ENCODE data around the gene RAB4A.
A peak's percentile ranks its signal among the peaks of the same experiment; 100 is the strongest.

RAB4A gene, protein sequence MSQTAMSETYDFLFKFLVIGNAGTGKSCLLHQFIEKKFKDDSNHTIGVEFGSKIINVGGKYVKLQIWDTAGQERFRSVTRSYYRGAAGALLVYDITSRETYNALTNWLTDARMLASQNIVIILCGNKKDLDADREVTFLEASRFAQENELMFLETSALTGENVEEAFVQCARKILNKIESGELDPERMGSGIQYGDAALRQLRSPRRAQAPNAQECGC

DNA sequence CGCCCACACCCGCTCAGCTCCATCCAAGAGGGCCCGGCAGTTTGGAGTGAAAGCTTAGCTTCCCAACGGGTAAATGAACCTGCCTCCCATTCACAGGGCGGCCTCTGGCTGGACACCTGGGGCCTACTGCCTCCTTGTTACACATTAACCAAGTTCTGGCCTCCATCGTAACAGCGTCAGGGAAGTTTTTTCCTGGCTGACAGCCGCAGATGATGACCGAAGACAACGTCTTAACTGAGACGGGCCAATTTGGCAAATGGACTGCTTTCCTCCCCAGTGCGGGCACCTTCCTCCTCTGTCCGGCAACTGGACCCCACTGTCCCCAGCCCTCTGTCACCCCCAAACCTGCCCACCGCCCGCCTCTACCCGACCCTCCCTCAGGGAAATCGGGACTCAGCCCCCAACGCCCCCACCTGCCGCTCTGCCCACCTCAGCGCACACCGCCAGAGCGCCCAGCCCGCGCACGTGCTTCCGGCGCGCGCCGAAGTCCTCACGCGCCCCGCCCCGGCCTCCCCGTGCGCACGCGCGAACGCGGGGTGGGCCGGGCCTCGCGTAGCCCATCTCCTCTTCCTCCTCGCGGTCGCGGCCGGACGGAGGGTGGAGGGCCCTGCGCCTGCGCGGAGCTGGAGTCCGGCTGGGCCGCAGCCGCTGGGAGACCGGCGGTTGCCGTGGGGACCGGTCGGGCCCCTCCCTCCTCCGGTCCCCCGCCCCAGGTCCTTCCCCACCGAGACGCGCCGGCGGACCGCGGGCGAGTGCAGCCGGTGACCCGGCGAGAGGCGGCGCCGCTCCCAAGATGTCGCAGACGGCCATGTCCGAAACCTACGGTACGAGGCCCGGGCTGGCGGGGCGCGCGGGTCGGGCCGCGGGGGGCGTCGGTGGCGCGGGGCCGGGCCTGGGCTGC is at the start of gene RAB4A:
Gene RAB4A, plus strand, starts transcription at position 565 of the 901 bp plus-strand sequence. Its CDS starts 229 bp downstream, at position 794.
- DNase-seq, result peak; percentile 52

DNA sequence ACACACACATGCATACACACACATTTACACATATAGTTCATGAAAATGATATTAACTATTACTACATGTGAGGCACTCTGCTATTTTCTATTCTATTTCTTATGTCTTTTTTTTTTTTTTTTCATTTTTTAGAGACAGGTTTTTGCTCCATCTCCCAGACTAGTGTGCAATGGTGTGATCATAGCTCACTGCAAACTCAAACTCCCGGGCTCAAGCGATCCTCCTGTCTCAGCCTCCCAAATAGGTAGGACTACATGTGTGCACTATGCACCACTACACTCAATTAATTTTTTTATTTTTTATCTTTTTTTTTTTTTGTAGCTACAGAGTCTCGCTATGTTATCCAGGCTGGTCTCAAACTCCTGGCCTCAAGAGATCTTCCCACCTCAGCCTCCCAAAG is 48.8 kb upstream of the RAB4A start:
- no peak for DNase-seq

DNA sequence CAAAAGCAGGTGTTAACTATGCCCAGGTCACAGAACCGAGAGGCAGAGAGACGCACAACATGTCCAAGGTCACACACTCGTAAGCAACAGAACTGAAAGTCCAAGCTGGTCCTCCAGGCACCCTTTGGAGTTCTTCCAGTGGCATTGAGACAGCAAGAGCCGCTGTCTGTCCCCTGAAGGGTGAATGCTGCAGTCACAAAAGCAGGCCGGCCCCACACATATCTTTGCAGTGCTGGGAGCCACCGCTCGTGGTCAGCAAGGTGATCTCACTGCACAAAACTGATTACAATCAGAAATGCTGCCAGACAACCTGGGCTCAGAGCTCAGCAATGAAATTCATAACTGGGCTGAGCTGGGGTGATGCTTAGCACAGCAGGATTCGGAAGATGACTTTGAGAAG is 47.4 kb upstream of the RAB4A start:
- no peak for DNase-seq

DNA sequence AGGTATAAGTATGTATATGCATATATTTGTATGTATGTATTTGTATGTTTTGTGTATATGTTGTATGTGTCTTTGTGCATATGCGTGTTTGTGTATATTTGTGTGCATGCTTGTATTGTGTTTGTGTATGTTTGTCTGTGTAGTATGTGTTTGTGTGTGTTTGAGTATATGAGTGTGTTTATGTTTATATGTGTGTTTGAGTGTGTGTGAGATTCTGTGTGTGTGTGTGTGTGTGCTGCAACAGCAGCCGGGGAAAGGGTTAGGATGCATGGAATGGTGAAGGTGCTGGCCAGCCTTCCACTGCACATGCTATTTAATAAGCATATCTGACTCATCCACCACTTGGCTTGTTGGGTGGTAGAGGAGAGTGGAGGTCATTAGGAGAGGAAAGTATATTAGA is 46.6 kb upstream of the RAB4A start:
- no peak for DNase-seq

DNA sequence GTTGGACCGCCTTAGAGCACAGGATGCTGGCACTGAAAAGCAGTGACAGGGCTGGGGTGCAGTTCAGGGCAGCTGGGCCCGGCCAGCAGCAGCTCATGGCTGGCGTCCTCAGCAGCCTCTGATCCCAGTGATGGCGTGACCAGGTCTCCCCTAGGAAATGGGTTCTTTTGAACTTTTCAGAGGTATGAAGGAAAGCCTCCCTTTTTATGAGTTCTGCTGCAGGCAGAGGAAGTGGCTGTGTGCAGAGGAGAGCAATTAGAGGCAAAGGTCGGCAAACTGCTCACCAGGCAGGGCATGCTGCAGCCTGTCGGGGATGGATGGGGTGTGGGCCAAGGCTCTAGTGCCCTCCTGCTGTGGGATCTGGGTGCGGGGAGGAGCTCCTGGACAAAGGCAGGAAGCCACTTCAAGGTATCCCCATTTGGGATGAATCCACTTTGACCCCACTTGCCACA is 45.6 kb upstream of the RAB4A start:
- no peak for DNase-seq

DNA sequence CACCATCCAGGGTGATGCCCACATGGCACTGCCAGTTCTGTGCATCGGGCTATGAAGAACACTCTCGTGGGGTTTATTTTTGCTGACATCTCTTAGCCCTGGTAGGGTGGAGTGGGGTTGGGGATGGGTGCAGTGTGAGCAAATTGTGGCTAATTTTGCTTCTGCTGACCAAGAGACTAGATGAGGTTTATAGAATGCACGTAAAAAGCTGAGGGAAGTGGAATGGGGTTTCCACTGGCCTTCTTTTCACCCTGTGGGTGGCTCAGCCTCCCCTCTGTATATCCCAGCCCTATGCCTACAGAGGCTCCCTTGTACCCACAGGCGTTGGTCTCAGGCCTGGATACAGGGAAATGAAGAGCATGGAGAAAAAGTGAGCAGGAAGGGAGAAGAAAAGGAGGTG is 44.1 kb upstream of the RAB4A start:
- no peak for DNase-seq

DNA sequence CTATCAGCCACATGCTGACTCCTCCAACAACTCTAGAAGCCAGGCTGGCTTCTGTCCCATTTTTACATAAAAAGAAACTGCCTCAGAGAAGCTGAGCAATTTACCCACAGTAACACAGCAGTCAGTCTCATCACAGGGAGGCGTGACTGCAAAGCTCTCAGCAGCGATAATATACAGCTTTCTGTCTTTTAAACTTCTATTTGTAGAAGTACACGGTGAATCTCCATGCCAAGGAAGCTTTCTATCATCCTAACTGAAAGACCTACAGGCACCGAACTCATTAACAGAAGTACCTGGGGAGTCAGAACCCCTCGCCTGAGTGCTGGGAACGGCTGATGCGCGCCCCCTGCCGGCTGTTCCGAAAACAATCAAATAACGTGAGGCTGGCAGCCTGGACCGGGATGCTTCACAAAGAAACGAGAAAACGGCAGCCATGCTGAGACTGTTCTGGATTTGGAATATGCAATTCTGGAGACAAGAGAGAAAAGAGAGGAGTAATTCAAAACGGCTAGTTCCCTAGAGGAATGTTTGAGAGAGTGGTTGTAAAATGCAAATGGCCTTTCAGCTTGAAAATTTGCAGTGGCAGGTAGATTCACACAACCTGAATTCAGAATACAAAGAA is 43.5 kb upstream of the RAB4A start:
- DNase-seq, result peak; percentile 52

DNA sequence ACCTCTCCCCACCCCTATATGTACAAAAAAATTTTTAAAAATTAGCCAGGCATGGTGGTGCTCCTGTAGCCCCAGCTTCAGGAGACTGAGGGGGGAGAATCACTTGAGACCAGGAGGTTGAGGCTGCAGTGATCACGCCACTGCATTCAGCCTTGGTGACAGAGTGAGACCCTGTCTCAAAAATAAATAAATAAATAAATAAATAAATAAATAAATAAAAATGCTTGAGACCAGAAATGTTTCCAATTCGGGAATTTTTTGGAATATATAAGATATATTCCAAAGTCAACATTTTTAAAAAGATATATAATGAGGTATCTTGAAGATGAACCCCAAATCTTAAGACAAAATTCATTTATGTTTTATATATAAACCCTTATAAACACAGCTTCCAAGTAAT is 42.4 kb upstream of the RAB4A start:
- DNase-seq, result no peak

DNA sequence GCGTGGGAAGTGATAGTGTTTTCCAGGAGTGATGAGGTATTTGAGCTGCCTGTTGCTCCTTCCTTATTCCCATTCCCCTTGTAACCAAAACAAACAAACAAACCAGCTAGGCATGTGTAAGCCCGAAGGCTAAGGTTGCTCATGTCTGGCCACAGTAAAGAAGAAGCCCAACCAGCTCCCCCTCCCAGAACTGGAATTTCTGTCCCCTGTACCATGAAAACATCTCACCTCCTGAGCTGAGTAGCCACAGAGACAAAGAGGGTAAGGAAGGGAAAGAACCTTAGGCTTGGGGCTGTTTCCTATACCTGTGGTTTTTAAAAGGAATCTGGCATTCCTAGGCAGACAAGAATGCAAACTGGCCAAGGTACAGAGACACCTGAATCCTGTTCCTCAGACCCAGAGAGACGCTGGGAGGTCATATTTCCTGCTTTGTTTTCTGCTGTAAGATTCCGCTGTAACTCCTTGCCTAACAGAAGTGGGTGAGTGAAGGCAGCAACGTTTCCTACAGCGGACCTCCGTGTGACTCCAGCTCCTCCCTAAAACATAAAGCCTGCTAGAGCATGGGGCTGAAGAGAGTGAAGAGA is 41.7 kb upstream of the RAB4A start:
- DNase-seq, result peak; percentile 19

DNA sequence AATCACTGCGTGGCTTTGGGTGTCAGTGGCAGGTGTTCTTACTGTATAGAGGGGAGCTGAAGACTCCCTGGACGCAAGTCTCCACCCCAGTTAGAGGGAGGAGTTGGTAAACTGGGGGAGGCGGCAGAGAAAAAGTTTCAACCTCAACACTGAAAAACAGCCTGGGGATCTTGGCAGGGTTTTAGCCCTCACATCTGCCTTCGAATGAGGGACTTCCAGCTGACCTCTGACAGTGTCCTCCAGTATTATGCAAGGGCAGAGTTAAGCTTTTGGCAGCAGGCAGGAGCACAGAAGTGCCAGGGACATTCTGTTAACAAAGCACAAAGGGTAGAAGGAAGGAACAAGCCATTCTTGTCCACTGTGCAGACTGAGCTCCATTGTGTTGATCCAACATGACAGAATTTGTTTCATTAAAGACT is 41.2 kb upstream of the RAB4A start:
- DNase-seq, result no peak

DNA sequence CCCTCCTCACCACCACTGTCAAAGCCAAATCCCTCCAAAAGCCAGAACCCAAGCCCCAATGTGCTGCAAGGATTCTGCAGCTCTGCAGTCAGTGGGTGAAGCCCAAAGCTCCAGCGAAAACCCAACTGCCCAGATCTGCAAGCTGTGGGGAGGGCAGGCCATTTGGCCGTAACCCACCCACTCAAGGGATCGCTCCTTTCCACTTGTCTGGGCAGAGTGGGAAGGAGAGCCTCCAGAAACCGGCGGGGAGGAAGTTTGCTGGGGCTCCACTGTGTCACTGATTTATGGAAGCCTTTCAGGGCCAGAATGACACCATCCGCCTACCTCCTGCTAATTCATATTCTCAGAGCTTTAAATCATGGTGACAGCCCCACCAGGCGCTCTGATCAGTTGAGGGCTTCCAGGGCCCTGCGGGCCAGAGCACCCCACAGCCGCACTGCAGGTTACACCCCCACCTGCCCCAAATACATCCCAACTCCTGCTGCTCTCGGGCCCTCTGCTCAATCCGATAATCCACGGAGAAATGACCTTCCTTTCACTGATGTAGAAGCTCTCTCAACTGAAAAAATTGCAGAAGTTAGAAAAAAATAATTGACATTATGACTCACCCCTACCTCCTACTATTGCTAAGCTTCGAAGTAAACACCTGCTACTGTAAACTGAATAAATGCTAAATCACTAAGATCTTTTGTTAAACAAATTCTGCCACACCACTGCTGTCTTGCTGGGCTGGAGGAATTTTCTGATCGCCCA is 40.6 kb upstream of the RAB4A start:
- DNase-seq, result peak; percentile 37

DNA sequence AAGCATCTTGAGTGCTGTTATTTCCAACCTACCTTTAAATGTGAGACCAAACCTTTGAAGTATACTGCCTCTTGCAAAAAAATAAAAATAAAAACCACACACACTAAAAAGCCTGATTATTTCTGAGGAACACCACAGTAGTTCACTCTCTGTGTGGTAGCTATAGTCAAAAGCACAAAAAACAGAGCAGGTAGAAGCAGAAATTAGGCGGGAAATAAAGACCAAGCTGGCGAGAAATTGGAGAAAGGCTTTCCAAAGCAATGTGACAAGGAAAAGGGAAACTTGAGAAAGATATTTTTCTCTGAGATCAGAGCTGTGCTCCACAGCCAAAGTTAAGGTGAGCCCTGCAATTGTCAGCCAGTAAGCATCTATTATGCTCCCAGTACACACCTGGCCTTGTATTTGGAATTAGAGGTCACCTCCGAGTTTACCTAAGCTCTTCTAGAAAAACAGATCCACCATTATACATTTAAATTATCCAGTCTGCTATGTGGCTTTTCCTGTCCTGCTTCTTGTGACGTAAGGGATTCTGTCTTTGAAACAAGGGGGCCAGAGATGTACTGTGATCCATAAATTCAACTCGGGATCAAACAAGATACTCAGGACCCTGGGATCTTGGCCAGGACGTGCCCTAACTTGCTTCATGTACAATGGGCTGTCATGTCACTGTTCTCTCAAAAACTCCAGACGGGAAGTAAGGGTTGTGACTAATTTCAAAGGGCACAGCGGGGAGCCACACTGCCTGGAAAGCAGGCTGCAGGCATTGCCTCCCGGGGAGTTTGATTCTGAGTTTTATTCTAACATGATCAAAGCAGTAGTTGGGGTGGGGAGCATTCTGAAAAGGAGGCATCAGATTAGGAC is 39.8 kb upstream of the RAB4A start:
- peak; percentile 37 for DNase-seq

DNA sequence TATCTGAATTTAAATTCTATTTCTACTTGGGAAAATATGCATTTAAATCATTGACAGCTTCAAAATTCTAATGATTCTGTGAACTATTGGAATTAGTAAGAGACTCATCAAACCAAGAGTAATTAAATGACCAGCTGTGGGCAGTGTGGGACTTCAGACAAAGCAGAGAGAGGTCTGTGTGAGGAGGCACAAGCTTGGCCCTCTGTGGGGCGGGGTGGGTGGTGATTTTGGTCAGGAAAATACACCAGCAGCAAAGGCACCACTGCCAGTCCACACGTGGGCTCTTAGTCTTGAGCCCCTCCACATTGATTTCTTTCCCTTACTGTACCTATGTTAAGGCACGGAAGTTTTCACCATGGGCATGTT is 39.2 kb upstream of the RAB4A start:
- DNase-seq, result no peak

DNA sequence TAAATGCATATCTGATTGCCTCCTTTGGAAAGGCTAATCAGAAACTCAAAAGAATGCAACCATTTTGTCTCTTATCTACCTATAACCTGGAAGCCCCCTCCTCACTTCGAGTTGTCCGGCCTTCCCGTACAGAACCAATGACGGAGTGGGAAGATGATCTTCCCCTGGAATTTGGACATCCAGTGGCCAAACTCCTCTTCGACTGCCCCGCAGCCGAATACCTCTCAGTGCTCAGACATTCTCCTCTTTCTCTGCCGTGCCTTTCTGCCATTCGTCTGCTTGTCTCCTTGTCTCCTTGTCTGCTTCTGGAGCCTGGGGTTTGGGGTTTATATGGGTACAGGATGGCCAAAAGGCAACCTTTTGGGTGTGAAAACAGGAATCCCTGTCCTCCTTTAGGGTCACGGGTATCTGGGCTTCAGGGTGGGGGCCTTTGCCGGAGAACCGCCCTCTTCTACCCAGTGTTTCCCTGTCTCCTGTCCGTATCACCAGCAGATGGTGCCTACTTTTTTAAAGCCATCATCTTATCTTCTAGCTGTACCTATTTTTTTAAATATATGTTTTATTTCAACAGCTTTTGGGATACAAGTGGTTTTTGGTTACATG is 35.9 kb upstream of the RAB4A start:
- no peak for DNase-seq

DNA sequence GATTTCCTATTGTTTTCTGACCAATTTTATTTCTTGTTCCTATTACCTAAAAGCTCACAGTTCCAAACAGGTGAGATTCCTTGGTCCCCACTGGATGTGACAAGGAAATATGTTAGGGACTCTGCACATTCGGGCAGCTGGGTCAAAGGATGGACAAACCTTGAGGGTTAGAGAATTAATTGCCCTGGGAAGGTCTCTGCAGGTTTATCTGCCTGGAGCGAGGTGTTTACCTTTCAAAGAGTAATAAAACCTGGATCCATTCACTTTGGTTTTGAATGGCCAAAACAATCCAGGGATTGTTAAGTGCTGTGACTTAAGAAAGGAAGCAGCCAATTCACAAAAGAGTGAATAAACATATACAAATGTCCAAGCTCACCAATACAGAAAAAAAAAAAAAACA is 33.6 kb upstream of the RAB4A start:
- no peak for DNase-seq

DNA sequence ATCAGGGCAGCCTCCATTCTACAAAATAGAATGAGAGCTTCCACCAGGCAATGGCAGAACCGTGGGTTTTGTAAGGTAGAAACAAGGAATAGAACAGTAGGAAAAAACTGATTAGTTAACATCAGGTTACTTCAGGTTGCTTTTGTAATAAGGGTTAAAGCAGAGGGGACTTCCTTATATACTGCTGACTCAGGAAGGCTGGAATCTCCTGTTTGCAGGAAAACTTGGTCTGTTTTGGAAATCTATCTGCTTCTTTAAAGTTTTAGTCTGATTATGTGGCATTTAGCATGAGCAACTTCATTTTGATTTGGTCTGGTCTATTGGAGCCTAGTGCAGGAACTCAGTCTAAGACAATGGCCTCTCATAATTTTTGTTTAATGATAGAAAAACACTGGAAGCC is 32.7 kb upstream of the RAB4A start:
- DNase-seq, result no peak

DNA sequence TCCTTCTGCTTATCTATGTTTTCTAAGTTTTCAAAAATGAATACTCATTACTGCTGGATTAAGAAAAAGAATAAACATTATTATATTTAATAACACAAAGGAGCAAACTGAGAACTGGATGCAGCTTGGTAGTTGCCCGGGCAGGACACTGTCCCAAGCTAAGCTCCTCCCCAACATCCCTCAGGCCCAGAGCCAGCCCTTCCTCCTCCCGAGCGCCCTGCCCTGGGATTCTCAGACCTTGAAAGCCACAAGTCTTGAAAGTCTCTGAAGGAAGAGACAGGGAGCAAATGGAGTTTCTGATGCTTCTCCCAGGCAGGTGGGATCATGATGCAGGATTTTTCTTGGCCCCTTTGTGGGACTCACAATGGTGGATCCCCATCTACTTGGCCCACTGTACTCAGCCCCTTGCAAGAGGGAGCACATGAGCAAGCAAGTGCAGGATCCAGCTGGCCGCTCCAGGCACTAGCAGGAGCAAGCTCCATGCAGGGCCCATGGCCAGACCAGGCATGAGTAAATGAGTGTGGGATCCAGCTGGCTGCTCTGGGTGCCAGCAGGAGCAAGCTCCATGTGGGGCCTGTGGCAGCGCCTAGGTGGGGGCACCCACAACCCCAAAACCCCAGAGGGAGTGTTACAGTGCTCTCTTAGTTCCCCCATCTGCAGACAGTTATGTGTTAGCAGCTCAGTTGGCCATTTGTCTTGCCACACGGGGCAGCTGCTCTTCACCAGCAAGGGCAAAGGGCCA is 32.1 kb upstream of the RAB4A start:
- no peak for DNase-seq

DNA sequence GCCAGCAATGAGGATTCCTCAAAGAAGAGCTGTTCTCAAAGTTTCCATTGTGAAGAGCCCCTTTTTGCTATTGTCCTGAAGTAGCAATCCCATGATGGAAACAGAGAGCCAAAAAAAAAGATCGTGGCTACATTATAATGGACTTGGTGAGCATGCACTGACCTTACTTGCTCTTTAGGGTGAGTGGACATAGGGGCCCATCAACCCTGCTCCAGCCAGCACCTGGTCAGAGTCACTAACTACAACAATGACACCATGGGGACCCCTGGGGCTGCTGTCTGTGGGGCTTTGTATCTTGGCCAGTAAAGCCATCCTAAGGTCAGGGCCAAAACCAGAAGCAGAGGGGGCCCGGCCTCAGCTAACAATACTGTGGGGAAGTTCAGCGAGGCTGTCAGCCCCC is 30.4 kb upstream of the RAB4A start:
- no peak for DNase-seq

DNA sequence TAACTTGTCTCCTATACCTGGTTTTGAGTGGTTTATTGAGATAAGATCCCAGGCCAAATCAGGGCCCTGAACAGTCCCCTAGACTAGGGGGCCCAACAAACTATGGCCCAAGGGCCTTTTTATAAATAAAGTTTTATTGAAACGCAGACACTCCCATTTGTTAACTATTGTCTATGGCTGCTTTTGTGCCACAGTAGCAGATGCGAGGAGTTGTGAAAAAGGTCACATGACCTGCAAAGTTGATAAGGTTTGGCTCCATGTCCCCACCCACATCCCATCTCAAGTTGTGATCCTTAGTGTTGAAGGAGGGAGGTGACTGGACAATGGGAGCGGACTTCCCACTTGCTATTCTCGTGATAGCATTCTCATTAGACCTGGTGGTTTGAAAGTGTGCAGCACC is 29.5 kb upstream of the RAB4A start:
- no peak for DNase-seq

DNA sequence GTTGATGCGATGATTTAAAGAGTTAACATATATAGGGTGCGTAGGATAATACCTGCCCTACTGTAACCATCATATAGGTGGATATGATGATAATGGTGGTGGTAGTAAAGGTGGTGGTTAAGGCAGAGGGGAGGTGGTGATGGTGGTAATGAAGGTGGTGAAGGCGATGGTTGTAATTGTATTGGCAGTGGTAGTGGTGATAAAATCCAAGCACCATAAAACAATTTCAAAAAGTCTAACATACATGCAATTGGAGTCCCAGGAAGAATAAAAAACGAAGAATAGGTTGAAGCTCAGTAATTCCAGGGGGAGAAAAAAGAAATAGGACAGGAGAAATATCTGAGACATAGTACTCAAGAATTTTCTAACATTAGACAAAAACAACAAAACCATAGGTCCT is 27.3 kb upstream of the RAB4A start:
- DNase-seq, result no peak

DNA sequence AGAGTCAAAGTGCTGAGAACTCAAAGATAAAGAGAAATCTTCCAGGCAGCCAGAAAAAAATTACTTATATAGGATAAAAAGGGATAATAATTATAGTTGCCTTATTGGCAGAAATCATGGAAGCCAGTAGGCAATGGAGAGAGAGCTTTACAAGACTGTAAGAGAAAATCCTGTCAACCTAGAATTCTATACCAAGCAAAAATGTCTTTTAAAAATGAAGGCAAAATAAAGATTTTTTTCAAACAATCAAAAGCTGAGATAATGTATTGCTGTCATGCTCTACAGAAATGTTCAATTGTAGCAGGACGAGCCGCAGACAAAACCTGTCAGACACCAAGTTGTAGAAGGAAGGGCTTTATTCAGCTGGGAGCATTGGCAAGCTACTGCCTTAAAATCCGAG is 26.8 kb upstream of the RAB4A start:
- DNase-seq, result no peak
